Stimulated activated CD8-positive, alpha-beta memory T cell treated with anti-CD3 and anti-CD28 coated beads, Interleukin-4, amount 100 ng/mL, for 4 hours (primary cell): Measurements from ENCODE around the gene PHOSPHO1.

Source experiments
- DNase-seq, 2 donors: peaks; one replicate each; pipeline ENCODE4 v3.0.0-alpha.2; 2020; ENCODE audit warnings: low read depth in 2 of 2, low spot score in 1 of 2

The PHOSPHO1 gene

GRCh38 chr17:49218941-49219913 is 11.4 kb downstream of the PHOSPHO1 start:
- DNase-seq: no peak

- peak; percentile 52 to 62 for DNase-seq
These were observed 12.8 kb downstream of the PHOSPHO1 start for GRCh38 chr17:49217651-49218413.

- DNase-seq: no peak
These were observed 13.5 kb downstream of the PHOSPHO1 start for GRCh38 chr17:49216953-49217650.

- no peak for DNase-seq
These were observed 14.1 kb downstream of the PHOSPHO1 start for GRCh38 chr17:49216482-49216881.

GRCh38 chr17:49214676-49215360 is 15.8 kb downstream of the PHOSPHO1 start:
- DNase-seq: no peak

- no peak for DNase-seq
These were observed 16.7 kb downstream of the PHOSPHO1 start for GRCh38 chr17:49213847-49214246.

- DNase-seq: no peak
These were observed 17.2 kb downstream of the PHOSPHO1 start for GRCh38 chr17:49213399-49213798.

- no peak for DNase-seq
These were observed 20.2 kb downstream of the PHOSPHO1 start, which contains the start of the genes ABI3 and GNGT2 for GRCh38 chr17:49210158-49211029. Gene ABI3 (plus strand): TSS chr17:49210707. CDS start chr17:49210725, 18 bp downstream. Gene GNGT2 (minus strand): TSS chr17:49210574. CDS start chr17:49207422, 3,152 bp downstream.

- no peak for DNase-seq
These were observed 21.5 kb downstream of the PHOSPHO1 start for GRCh38 chr17:49209061-49209571.

- DNase-seq: no peak
These were observed 26.1 kb downstream of the PHOSPHO1 start for GRCh38 chr17:49204516-49204915.

- no peak for DNase-seq
These were observed 26.8 kb downstream of the PHOSPHO1 start for GRCh38 chr17:49203796-49204195.

GRCh38 chr17:49201481-49201927 is 29.1 kb downstream of the PHOSPHO1 start:
- no peak for DNase-seq

- no peak for DNase-seq
These were observed 30.0 kb downstream of the PHOSPHO1 start for GRCh38 chr17:49200423-49201083.

- DNase-seq: no peak
These were observed 32.4 kb downstream of the PHOSPHO1 start for GRCh38 chr17:49198211-49198610.

- no peak for DNase-seq
These were observed 33.1 kb downstream of the PHOSPHO1 start for GRCh38 chr17:49197346-49197998.

GRCh38 chr17:49196520-49196919 is 34.1 kb downstream of the PHOSPHO1 start:
- no peak for DNase-seq

- no peak for DNase-seq
These were observed 34.8 kb downstream of the PHOSPHO1 start for GRCh38 chr17:49195751-49196150.

- DNase-seq: no peak
These were observed 36.3 kb downstream of the PHOSPHO1 start for GRCh38 chr17:49194297-49194607.
